Activated CD4-positive, alpha-beta T cell treated with anti-CD3 and anti-CD28 coated beads, Interleukin-2, amount 10 ng/mL, durations not matched to agents 7 days and 5 days (primary cell): Measurements from ENCODE around the gene TJP3. TPM values are rescaled to one million over a fixed set of nuclear protein-coding genes. Genes with fewer than 3 reads are reported as not detected.

Source experiments
- CTCF ChIA-PET: fragments of 350-600 bp; sonication (Branson Sonifier 250); formaldehyde crosslinking; loops from one replicate; lab custom pipeline; 2021; ENCODE audit warnings: antibody characterized with exemption; lab: Charles Lee
- POLR2A ChIA-PET: fragments of 350-600 bp; sonication (Branson Sonifier 250); formaldehyde crosslinking; loops from one replicate; lab custom pipeline; 2021; ENCODE audit warnings: antibody characterized with exemption; lab: Charles Lee
- DNase-seq: peaks from one replicate; pipeline ENCODE4 v3.0.0-alpha.2; 2020
- H3K27ac Mint-ChIP-seq: one replicate; pipeline ENCODE4 v1.8.0; 2021; ENCODE audit warnings: mild to moderate bottlenecking, moderate library complexity, mixed read lengths
- H3K27me3 Mint-ChIP-seq: one replicate; pipeline ENCODE4 v1.8.0; 2021; ENCODE audit warnings: mixed read lengths
- H3K36me3 Mint-ChIP-seq: one replicate; pipeline ENCODE4 v1.8.0; 2021; ENCODE audit warnings: low read depth, mixed read lengths
- H3K4me1 Mint-ChIP-seq: one replicate; pipeline ENCODE4 v1.8.0; 2021; ENCODE audit warnings: mixed read lengths
- H3K4me3 Mint-ChIP-seq: one replicate; pipeline ENCODE4 v1.8.0; 2021; ENCODE audit warnings: mild to moderate bottlenecking, moderate library complexity, mixed read lengths
- H3K9me3 Mint-ChIP-seq: one replicate; pipeline ENCODE4 v1.8.0; 2021; ENCODE audit warnings: mixed read lengths
- total RNA-seq, 2 experiments: library from RNA; stranded (reverse); gene quantifications; one replicate each; pipeline ENCODE4 v1.2.3, GENCODE V29; 2021

The TJP3 gene
- total RNA-seq, 2 experiments from 2014 or later = 2.7 to 3.5 TPM

DNA sequence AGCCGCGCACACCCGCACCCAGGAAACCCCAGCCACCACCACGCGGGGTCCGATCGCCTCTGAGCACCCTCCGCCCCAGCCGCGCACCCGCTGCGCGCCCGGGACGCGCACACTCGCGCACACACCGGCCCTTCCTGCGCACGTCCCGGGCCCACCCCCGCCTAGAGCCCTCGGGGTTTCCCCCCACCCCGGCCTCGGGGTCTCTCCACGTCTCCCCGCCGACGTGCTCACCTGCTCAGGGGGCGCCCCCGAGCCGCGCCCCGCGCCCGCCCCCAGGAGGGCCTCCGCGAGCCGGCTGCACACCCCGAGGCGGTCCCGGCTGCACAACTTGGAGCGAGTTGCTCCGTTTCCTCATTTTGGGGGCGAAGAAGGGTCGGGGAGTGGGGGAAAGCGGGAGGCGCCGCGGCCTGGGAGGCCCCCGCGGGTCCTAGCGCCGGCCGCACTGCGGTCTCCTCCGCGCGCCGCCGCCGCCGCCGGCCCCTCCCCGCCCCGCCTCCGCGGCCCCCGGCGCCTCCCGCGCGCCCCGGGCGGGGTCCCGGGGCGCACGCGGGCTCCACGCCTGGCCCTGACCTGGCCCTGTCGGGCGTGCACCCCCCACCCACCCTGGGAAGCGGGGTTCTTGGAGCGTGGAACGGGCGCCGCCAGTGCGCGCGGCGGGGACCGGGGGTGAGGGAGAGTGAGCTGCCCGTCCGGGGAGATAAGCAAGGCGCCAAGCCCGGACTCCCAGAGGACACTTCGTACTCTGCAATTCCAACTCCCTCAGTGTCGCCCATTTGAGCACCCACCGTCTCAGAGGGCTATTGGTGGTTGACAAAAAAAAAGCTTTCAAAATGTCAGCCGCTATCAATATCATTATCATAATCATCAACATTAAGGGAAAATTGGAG lies 78.0 kb downstream of the TJP3 start, which contains the start of gene MATK:
Gene MATK, minus strand, starts transcription at position 444 of the 887 bp plus-strand sequence. CDS start 1,246 bp downstream, outside the sequence.
- POLR2A ChIA-PET = no interaction called here
- peak within 1 kb of the TSS; percentile 73 for H3K4me3 Mint-ChIP-seq
- peaks cover 20% of the 10 kb centered on the region for H3K36me3 Mint-ChIP-seq
- H3K27ac Mint-ChIP-seq = peak within 1 kb of the TSS; percentile 46
- H3K27me3 Mint-ChIP-seq = peaks cover 5% of the 10 kb centered on the region
- CTCF ChIA-PET = interaction anchor here (1.0 kb wide), 1 partner anchor 23 kb away, joined by 3 read pairs; the partner anchor contains the start of gene MRPL54
- peaks cover 17% of the 10 kb centered on the region for H3K9me3 Mint-ChIP-seq
- DNase-seq = no peak
- H3K4me1 Mint-ChIP-seq = peaks cover 17% of the 10 kb centered on the region

DNA sequence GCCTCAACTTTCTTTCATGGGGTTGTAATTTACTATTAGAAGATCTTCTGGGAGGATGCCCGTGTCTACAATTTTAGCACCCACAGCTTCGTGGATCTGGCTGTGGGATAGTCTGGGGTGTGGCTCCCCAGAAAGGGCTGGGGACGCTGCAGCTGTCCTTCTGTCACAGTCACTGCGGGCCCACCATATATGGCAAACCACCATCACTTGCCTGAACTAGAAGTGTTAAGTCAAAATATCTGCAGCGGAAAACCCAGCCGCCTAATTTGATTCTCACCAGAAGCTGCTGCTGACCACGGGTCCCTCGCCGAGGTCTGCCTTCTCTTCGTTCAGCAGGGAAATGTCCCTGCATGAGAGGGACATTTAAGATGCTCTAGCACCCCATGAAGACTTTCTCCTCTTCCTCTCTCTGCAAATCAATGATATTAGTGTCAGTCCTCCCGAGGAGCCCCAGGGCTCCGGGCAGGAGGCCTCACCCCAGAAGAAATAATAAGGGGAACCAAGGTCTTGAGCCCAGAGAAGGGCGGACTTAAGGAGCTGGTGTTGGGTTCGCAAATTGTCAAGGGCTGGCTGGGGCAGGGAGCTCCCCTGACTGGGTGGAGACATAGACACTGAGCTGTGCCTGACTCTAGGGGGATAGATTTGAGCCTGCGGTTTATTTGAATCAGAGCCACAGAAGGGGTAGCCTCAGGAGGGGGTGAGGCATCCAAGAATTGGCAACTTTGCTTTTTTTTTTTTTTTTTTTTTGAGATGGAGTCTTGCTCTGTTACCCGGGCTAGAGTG lies 81.0 kb downstream of the TJP3 start:
- Mint-ChIP-seq H3K4me3 (no peak overlapping the region), H3K27ac (no peak overlapping the region), H3K9me3 (peaks cover 5% of the 10 kb centered on the region), H3K36me3 (no peaks in the 10 kb centered on the region), H3K4me1 (peaks cover 12% of the 10 kb centered on the region), H3K27me3 (peaks cover 5% of the 10 kb centered on the region)
- ChIA-PET POLR2A (no interaction called here), CTCF (interaction anchor here (2.1 kb wide), 1 partner anchor 32 kb away, joined by 7 read pairs; no protein-coding TSS in a partner anchor)
- DNase-seq = no peak

DNA sequence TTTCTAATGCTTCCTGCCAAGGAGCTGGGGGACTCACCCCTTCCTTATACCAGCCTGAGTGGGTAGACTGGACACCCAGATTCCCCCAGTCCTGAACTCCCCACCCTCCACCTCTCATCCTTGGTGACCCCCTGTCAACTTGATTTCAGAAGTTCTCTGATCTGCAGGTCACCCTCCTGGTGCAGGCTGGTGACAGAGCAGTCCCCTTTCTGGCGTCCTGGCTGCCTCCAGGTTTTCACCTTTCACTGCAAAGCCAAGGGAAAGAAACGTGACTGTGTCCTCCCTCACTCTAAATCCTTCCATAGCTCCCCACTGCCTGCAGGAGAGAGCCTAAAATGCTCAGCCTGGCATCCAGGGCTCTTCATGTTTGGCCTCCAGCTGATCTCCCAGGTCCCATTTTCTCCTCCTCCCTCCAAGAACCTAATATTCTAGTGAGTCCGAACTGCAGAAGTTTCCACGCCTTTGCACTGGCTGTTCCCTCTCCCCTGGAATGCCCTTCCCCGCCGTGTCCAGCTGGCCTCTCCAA lies 82.1 kb downstream of the TJP3 start:
- DNase-seq = no peak
- Mint-ChIP-seq H3K9me3 (peaks cover 5% of the 10 kb centered on the region), H3K4me1 (peaks cover 2% of the 10 kb centered on the region), H3K4me3 (no peak overlapping the region), H3K27ac (no peak overlapping the region), H3K27me3 (peaks cover 5% of the 10 kb centered on the region), H3K36me3 (no peaks in the 10 kb centered on the region)
- ChIA-PET CTCF (interaction anchor here (1.1 to 2.1 kb wide), 4 partner anchors 22 to 40 kb away, joined by 4 to 7 read pairs (median 5); partner anchors contain the start of gene MRPL54), POLR2A (interaction anchor here (0.6 kb wide), 1 partner anchor 33 kb away, joined by 3 read pairs; no protein-coding TSS in a partner anchor)

DNA sequence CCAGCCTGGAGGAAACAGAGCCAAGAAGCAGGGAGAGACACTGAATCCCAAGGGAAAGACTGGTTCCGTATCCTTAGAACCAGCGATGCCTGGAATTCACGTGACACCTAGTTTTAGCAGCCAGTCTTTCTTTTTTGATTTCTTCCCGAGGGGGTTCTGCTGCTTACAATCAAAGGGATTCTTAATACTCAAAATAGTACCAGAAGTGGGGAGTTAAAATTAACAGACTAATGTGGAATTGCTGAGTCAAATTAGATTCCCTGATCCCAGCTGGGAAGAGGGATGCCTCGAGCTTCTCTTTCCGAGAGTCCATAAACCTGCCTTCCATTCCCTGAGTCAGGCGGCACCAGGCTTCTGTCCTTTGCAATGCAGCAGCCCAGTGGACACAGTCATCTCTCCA lies 82.8 kb downstream of the TJP3 start:
- Mint-ChIP-seq H3K9me3 (peaks cover 5% of the 10 kb centered on the region), H3K36me3 (no peaks in the 10 kb centered on the region), H3K27ac (no peak overlapping the region), H3K4me3 (no peak overlapping the region), H3K27me3 (peaks cover 5% of the 10 kb centered on the region), H3K4me1 (no peaks in the 10 kb centered on the region)
- DNase-seq = no peak
- ChIA-PET CTCF (interaction anchor here (1.1 to 2.1 kb wide), 3 partner anchors 21 to 39 kb away, joined by 4 to 6 read pairs (median 4); partner anchors contain the start of gene MRPL54), POLR2A (no interaction called here)

DNA sequence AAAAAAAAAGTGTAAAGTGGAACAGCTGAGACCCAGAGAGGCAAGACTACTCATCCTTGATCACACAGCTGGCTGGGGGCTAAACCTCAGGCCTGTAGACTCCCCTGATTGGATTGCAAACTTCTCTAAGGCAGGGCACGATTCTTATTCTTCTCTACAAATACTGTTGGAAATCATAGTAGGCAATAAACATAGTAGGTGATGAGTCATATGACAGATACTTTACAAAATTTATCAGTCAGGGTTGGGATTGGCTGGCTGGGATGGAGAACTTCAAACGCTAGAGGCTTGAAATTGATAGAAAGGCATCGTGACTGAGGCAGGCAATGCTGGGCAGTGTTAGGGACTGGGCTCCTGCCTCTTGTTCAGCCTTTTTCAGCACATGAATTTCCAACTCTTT lies 83.9 kb downstream of the TJP3 start:
- Mint-ChIP-seq H3K4me1 (no peaks in the 10 kb centered on the region), H3K4me3 (no peak overlapping the region), H3K9me3 (peaks cover 15% of the 10 kb centered on the region), H3K27me3 (peaks cover 2% of the 10 kb centered on the region), H3K27ac (no peak overlapping the region), H3K36me3 (peaks cover 6% of the 10 kb centered on the region)
- no peak for DNase-seq
- POLR2A ChIA-PET = no interaction called here
- CTCF ChIA-PET = interaction anchor here (0.8 to 2.1 kb wide), 2 partner anchors 31 to 38 kb away, joined by 3 to 4 read pairs; partner anchors contain the start of gene APBA3

DNA sequence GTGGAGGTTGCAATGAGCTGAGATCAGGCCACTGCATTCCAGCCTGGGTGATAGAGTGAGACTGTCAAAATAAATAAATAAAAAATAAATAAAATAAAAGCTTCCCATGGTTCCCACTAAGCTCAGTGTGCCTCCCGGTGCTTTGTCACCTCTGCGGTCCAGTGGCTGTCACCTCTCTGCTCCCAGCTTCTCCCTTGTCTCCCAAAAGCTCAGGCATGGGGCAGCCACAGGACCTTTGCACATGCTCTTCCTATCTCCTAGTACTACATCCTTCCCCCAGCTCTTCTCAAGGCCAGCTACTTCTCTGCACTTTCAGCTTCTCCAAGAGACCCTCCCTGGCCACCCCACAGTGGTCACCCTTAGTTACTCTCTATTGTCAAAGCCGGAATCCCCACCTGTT lies 85.6 kb downstream of the TJP3 start:
- CTCF ChIA-PET = interaction anchor here (0.6 to 1.2 kb wide), 2 partner anchors 10 to 83 kb away, joined by 3 to 5 read pairs; no protein-coding TSS in a partner anchor
- H3K9me3 Mint-ChIP-seq = peaks cover 15% of the 10 kb centered on the region
- no peak overlapping the region for H3K27ac Mint-ChIP-seq
- peaks cover 12% of the 10 kb centered on the region for H3K4me1 Mint-ChIP-seq
- no peak for DNase-seq
- peaks cover 2% of the 10 kb centered on the region for H3K27me3 Mint-ChIP-seq
- POLR2A ChIA-PET = no interaction called here
- H3K36me3 Mint-ChIP-seq = peaks cover 9% of the 10 kb centered on the region
- no peak overlapping the region for H3K4me3 Mint-ChIP-seq

DNA sequence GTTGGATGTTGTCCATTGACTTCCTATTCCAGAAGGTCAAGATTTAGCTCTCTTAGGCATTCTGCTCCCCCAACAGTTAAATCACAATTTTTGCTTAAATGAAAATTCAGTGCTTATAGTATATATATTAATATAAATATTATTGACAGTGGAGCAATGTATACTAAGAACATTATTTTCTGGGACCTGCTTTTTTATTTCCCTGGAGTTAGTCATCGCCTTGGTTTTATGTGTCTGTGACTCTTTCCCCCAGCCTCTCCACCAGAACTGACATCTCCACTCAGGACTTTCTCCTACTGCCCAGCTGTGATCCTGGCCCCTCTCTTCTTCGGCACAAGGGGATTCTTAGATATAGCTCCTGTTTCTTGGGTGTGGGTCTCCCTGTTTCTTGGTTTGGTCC lies 88.2 kb downstream of the TJP3 start:
- no peak overlapping the region for H3K27ac Mint-ChIP-seq
- ChIA-PET POLR2A (no interaction called here), CTCF (no interaction called here)
- H3K9me3 Mint-ChIP-seq = peaks cover 12% of the 10 kb centered on the region
- H3K4me1 Mint-ChIP-seq = peaks cover 26% of the 10 kb centered on the region
- no peak overlapping the region for H3K4me3 Mint-ChIP-seq
- no peak for DNase-seq
- H3K27me3 Mint-ChIP-seq = peaks cover 2% of the 10 kb centered on the region
- H3K36me3 Mint-ChIP-seq = peaks cover 9% of the 10 kb centered on the region

DNA sequence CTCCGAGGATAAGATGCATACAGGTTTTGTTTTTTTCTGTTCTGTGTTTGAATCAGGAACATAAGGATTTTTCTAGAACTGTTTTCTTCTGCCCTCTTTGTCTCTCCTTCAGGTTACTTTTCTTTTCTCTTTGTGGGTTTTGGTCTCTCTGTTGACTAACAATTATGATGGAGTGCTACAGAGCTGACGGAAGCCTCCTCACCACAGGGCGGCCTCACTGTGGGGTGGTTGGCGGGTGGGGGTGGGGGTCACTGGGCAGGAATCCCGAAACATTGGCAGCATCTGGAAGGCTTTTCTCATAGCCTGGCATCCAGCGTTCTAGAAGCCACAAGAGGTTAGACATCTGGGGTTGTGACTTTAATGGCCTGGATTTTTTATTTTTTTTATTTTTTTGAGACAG lies 90.0 kb downstream of the TJP3 start:
- ChIA-PET CTCF (interaction anchor here (0.6 kb wide), 1 partner anchor 11 kb away, joined by 3 read pairs; no protein-coding TSS in a partner anchor), POLR2A (no interaction called here)
- H3K27ac Mint-ChIP-seq = peak overlapping the region; percentile 86
- H3K27me3 Mint-ChIP-seq = peaks cover 2% of the 10 kb centered on the region
- peak; percentile 52 for DNase-seq
- H3K4me1 Mint-ChIP-seq = peaks cover 34% of the 10 kb centered on the region
- peak overlapping the region; percentile 23 for H3K4me3 Mint-ChIP-seq
- peaks cover 10% of the 10 kb centered on the region for H3K9me3 Mint-ChIP-seq
- peaks cover 9% of the 10 kb centered on the region for H3K36me3 Mint-ChIP-seq

Other genes with a start within 250 kb of the TJP3 start
- under 1 TPM; 0.27 to 0.33 TPM for gene SMIM24, start 227.9 kb upstream of the TJP3 start, total RNA-seq
- not detected for gene SMIM44, start 224.9 kb upstream of the TJP3 start, total RNA-seq
- 10 to 100 TPM in 1 of 2 experiments, 1 to 10 TPM in 1; 9.2 to 12.6 TPM for gene DOHH, start 207.7 kb upstream of the TJP3 start, total RNA-seq
- 10 to 100 TPM; 78.6 to 79.3 TPM for gene FZR1, start 202.1 kb upstream of the TJP3 start, total RNA-seq
- gene TEKTIP1, start 169.2 kb upstream of the TJP3 start, total RNA-seq = 1 to 10 TPM; 6.5 to 8.7 TPM
- gene MFSD12, start 150.8 kb upstream of the TJP3 start, total RNA-seq = 10 to 100 TPM; 62.1 to 67.6 TPM
- 10 to 100 TPM; 47.8 to 54.1 TPM for gene HMG20B, start 135.4 kb upstream of the TJP3 start, total RNA-seq
- under 1 TPM; 0.57 to 0.71 TPM for gene GIPC3, start 122.9 kb upstream of the TJP3 start, total RNA-seq
- gene TBXA2R, start 101.5 kb upstream of the TJP3 start, total RNA-seq = under 1 TPM; 0.92 to 1.00 TPM
- gene CACTIN, start 81.6 kb upstream of the TJP3 start, total RNA-seq = 10 to 100 TPM; 31.8 to 39.1 TPM
- 10 to 100 TPM; 18.7 to 19.5 TPM for gene PIP5K1C, start 7.9 kb upstream of the TJP3 start, total RNA-seq
- gene APBA3, start 53.3 kb downstream of the TJP3 start, total RNA-seq = 10 to 100 TPM; 45.8 to 46.2 TPM
- gene MRPL54, start 54.3 kb downstream of the TJP3 start, total RNA-seq = 10 to 100 TPM; 78.4 to 81.3 TPM
- gene RAX2, start 63.8 kb downstream of the TJP3 start, total RNA-seq = not detected
- gene MATK, start 78.0 kb downstream of the TJP3 start, total RNA-seq = 10 to 100 TPM; 14.8 to 18.3 TPM
- gene ZFR2, start 160.7 kb downstream of the TJP3 start, total RNA-seq = under 1 TPM in 1 of 2 experiments, not detected in 1; 0.37 TPM
- not detected for gene ATCAY, start 172.3 kb downstream of the TJP3 start, total RNA-seq
- not detected for gene NMRK2, start 224.7 kb downstream of the TJP3 start, total RNA-seq